NCI-H2107 treated with DMSO at 0.1 percent for 48 hours (cell line): Measurements from ENCODE around the gene RPN2.

Source experiments
- DNase-seq: peaks from one replicate; lab custom pipeline; 2025; ENCODE audit not compliant: unreplicated experiment; lab: John Stamatoyannopoulos, UW

The RPN2 gene

DNA sequence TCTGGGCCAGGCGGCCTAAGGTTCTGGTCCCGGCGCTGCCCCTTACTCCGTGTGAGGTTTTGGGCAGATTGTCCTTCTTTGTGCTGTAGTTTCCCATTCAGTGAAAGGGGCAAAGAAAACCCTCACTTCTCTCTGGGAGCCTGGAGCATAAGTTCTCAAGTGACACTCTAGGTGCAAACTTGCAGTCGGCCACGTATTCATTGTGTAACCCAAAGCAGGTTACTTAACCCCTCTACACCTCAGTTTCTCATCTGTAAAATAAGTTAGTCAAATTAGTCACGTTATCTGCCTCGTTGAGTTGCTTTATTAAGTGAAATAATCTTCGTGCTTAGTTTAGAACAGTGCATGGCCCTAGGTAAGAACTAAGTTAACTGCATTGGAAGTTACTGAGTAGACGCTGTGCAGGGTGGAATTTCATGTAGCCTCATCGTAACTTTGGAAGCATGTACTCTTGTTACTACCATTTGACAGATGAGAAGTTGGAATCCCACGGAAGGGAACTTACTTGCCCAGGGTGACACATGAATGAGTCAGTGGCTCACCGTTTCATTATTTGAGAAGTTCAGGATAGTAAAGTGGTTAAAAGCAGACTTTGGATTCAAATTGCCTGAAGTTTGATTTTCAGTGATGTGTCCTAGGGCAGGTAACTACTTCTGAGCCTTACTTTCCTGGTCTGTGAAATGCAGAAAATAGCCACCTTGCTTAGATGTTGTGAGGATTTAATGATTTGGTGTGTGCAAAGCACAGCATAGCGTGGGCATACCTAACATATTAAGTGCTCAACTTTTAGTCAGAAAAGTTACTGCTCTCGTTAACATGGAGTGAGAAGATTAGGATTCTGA is 774 bp downstream of the RPN2 start:
- DNase-seq: no peak

GRCh38 chr20:37185686-37186085 is 6.6 kb downstream of the RPN2 start:
- no peak for DNase-seq

DNA sequence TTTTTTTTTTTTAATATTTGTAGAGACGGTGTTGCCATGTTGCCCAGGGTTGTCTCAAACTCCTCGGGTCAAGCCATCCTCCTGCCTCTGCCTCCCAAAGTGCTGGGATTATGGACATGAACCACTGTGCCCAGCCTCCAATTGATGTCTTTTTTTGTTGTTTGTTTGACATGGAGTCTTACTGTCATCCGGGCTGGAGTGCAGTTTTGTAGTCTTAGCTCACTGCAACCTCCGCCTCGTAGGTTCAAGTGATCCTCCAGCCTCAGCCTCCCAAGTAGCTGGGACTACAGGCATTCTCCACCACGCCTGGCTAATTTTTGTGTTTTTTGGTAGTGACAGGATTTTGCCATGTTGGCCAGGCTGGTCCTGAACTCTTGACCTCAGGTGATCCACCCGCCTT is 9.7 kb downstream of the RPN2 start:
- no peak for DNase-seq

DNA sequence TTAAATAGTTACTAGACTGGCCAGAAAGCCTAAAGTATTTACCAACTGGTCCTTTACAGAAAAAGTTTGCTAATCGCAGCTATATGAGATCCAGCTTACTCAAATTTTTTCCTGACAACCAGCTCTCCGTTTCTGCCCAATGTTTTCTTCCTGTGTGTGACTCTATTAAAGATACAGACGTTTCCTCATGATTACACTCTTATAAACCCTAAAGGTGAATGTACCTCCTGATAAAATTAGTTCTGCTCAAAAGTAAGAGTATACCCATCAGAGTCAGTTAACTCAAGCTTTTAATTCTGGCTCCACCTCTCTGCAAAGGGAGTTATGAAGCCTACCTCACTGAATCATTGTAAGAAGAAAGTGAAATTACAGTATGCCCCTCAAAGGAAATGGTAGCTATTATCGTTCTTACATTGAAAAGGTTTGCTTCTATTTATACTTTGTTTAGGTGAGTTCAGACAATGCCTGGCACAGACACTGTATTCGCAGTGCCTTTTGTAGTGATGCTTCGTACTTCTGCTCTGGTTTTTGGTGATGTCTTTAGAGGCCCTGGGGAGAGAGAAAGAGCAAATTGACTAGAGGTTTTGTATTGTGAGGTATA is 10.4 kb downstream of the RPN2 start:
- no peak for DNase-seq

GRCh38 chr20:37190354-37191112 is 11.4 kb downstream of the RPN2 start:
- no peak for DNase-seq

DNA sequence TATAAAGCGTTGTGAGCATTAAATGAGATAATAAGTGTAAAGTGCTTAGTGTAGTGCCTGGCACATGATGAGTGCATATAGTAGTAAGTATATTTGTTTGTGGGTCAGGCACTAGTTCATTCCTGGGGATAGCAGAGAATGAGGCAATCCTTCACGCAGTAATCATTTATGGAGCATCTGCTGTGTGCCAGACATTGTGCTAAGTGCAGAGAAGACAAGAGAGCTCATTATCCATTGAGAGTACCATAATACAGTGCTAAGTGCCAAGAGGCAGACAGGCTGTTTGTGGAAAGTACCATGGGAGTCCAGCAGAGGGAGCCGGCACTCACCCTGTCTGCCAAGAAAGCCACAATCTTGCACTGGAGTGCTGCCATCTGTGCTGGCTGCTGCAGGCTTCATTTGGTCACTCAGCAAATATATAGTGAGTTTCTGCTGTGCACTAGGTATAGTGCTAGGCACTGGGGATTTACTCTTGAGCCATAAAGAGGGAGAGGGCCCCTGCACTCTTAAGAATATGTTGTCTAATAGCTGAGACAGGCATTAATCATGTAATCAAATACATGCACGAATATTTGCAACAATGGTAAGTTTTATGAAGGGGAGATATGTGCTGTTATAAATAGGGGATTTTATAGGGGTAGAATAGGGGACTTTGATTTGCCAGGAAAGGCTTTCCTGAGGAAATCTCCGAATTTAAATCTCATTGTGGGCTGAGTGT is 13.2 kb downstream of the RPN2 start:
- peak; percentile 74 for DNase-seq

GRCh38 chr20:37193226-37193625 is 14.1 kb downstream of the RPN2 start:
- no peak for DNase-seq

DNA sequence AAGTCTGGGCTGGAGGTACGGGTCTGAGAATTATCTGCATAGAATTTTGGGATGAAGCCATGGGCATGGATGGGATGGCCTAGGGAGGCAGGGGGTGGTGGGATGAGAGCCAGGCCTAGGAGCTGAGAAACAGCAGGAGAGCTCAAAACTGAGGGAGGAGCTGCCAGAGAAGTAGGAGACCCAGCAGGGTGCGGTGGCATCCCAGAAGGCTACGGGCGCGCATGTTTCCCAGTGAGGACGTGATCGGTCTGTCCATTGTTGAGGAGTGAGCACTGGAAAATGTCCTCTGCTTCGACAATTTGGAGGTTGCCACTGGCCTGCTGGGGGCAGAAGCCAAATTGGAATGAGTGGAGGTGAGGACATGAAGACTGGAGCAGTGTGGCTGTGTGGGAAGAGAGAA is 14.7 kb downstream of the RPN2 start:
- no peak for DNase-seq

- DNase-seq: no peak
These were observed 15.7 kb downstream of the RPN2 start for GRCh38 chr20:37194621-37195417.

DNA sequence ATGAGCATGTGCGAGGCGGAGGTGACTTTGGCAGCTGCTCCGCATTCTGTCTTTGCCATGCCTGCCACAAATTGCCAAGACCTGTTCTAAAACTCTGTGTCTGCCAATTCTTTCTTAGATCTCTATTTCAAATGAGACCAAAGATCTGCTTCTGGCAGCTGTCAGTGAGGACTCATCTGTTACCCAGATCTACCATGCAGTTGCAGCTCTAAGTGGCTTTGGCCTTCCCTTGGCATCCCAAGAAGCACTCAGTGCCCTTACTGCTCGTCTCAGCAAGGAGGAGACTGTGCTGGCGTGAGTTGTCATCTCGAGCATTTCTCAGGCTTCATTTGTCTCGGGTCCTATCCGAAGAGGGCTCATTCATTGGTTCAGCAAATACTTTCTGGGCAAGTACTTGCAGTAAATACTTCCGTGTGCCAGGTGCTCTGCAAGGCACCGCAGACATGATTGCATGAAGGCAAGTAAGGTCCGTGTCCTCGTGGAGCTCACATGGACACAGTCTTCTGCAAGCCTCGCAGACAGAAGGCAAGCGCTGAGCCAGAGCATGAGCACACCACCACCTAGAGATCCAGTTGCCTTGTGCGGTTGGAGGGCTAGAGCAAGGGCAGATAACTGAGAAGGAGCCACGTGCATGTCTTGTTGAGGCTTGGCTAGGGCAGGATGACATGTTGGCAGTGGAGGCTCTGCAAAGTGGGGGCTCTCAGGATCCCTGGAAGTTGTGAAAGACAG is 20.0 kb downstream of the RPN2 start:
- no peak for DNase-seq

DNA sequence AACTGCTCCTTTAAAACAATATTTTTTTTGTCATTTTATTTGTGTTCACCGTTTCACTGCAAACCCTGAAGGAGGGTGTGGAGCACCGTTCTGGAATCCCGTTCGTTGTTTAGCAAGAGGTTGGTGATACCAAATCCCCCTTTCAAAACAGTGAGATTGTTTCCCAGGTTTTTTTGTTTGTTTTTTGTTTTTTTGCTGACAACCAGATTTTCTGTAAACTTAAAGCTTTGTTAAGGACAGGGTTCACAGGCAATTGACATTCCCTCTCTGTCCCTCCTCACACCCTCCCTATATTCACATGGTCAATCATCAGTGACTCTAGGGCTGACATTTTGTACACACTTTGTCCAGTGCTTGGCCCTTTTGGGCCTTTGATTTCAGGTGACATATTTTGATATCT is 21.2 kb downstream of the RPN2 start:
- no peak for DNase-seq

DNA sequence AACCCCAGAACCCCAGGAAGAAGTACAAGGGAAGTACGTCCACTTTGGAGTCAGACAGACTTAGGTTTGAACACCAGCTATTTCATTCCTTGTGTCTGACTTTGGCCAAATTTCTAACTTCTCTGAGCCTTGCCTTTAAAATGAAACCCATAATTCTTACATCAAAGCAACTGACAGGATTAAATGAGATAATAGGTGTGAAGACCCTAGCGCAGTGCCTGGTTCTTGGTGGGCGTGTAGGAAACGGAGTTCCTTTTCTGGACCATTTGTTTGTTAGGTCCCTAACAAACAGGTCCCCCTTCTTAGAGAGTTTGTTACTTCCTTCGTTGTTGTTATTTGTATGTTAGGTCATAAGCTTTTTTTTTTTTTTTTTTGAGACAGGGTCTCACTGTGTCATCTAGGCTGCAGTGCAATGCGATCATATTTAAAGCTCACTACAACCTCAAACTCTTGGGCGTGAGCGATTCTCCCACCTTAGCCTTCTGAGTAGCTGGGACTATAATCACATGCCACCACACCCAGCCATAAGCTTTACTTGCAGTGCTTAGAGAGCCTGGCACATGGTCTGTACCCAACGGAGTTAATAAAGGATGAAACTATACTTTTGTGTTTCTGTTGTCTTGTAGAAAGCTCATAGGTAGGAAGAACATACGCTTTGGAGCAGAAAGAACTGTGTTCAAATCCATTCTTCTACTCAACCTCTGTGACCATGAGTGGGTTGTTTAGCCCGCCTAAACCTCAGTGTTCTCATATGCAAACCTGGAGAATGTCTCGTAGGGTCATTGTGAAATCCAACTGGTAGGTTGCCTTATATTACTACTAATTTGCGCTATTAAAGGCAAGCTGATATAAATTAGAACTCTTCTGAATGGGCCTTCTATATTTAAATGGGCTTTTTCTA is 22.0 kb downstream of the RPN2 start:
- no peak for DNase-seq

DNA sequence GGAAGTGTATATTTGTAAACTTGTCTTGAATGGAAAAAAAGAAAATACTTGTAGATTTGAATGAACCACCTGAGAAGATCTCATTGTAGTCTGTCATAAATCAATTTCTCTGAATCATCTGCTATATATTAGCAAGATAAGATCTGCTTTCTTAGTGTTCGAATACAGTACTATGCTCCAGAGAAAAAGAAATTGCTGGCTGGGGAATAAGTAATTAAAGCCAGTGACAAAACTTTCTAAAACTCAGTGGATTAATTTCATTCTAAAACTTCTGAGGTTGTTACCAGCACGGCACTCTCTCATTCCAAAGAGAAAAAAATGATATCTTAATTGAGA is 22.7 kb downstream of the RPN2 start:
- DNase-seq: no peak

DNA sequence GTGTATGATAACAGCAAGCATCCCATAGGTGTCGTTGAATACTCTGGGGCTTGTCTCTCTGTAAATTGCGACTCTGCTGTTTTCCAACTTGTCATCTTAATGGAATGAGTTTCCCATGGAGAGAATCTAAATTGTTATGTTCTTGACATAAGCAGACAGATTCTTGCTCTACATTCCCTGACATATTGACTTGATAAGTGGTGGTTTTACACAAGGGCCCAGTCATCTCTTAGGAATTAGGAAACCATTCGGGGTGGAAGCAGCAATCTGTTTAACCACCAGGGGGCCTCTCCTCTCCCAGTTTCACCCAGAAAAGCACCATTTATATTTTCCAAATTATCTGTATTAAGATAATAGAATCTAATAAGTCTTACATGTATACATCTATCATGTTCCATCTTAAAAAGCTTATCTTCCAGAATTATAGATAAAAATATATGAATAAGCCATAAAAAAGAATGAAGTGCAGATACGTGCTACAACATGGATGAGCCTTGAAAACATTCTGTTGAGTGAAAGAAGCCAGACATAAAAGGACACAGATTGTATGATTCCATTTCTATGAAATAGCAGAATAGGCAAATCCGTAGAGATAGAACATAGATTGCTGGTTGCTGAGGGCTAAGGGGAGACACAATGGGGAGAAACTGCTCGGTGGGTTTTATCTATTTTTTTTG is 23.3 kb downstream of the RPN2 start:
- DNase-seq: peak; percentile 63

GRCh38 chr20:37204056-37204455 is 24.9 kb downstream of the RPN2 start:
- DNase-seq: no peak

- DNase-seq: no peak
These were observed 26.0 kb downstream of the RPN2 start for GRCh38 chr20:37205130-37205529.

DNA sequence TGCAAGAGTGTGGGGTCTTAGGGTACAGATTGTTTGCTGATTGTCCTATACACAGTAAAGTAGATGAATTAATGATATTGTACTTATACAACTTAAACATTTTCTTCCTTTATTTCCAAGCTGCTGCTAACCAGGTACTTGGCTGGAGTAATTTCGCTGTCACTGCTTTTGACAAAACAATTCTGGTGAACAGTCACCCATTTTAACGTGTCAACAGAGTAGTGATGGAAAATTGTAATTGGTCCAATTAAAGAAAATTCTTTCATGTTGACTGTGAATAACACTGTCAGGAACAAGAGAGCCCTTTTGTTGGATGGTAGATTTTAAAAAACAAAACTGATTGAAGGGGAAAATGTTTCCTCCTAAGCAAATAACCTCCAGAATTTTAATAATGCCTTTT is 26.7 kb downstream of the RPN2 start:
- no peak for DNase-seq

DNA sequence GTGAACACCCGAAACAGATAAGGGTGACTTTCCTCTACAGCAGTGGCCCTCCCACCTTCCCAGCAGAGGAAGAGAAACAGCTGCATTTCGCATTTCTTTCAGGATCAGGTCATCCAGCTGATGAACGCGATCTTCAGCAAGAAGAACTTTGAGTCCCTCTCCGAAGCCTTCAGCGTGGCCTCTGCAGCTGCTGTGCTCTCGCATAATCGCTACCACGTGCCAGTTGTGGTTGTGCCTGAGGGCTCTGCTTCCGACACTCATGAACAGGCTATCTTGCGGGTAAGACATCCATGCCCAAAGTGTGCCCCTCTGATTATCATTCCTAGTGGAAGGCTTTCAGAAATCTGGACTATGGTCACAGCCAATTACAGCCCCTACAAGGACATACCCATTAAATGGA is 28.0 kb downstream of the RPN2 start:
- no peak for DNase-seq

- DNase-seq: no peak
These were observed 30.1 kb downstream of the RPN2 start for GRCh38 chr20:37209193-37209592.
